A549 (cell line): ENCODE data around the gene RAB18. TPM values are rescaled to one million over a fixed set of nuclear protein-coding genes. Genes with fewer than 3 reads are reported as not detected.

Source experiments
- ATAC-seq, 2 experiments: fragments of 200-7000 bp in 1 of 2; fragments of >200 bp in 1 of 2; cut with Nextera tagmentation in 1 of 2; cut with Tn5 transposase in 1 of 2; 3 replicates each; pipeline versions ENCODE4 v1.8.0 to v1.9.1; 2018 to 2020; ENCODE audit warnings: mild to moderate bottlenecking in 1 of 2, moderate library complexity in 1 of 2
- CTCF ChIA-PET: fragments of 300-600 bp; sonication (Branson Sonifier 250); formaldehyde crosslinking; extraction: SDS; loops from one replicate; lab custom pipeline; 2021; ENCODE audit warnings: antibody characterized with exemption, inconsistent platforms; lab: Yijun Ruan, JAX
- POLR2A ChIA-PET: fragments of 350-600 bp; formaldehyde crosslinking; extraction: SDS; loops from one replicate; lab custom pipeline; 2021; ENCODE audit warnings: antibody characterized with exemption, inconsistent platforms; lab: Yijun Ruan, JAX
- DNase-seq, 2 experiments: peaks; one replicate each; pipeline versions ENCODE4 v3.0.0 to v3.0.0-alpha.2; 2011 to 2016; ENCODE audit warnings: low read depth in 1 of 2, low spot score in 1 of 2
- FAIRE-seq: peaks from 2 replicates; lab custom pipeline; 2011; peaks lifted over from hg19 to GRCh38; lab: Jason Lieb, UNC
- H3K27ac ChIP-seq, 2 experiments: fragments of >200 bp; sonication (Bioruptor Twin); formaldehyde crosslinking; 3 replicates each; pipeline ENCODE4 v1.5.1; 2016 to 2017
- H3K4me1 ChIP-seq: fragments of >200 bp; sonication (Bioruptor Twin); formaldehyde crosslinking; 3 replicates; pipeline ENCODE4 v1.6.1; 2016
- H3K4me2 ChIP-seq: fragments of >200 bp; sonication (Bioruptor Twin); formaldehyde crosslinking; 3 replicates; pipeline ENCODE4 v1.6.1; 2016
- H3K4me3 ChIP-seq: fragments of >200 bp; sonication (Bioruptor Twin); formaldehyde crosslinking; 3 replicates; pipeline ENCODE4 v1.5.1; 2016
- H3K9me3 ChIP-seq: fragments of >200 bp; sonication (Bioruptor Twin); formaldehyde crosslinking; 3 replicates; pipeline ENCODE4 v1.6.1; 2016
- CEBPB ChIP-seq, 2 experiments: fragments of >200 bp in 1 of 2; sonication (Bioruptor Twin) in 1 of 2; formaldehyde crosslinking in 1 of 2; IDR thresholded peaks; 2 replicates each; pipeline ENCODE4 v1.6.1; 2012 to 2016
- EHF ChIP-seq: fragments of 250-450 bp; sonication (Bioruptor Pico); IDR thresholded peaks from 2 replicates; pipeline ENCODE4 v1.5.0; 2020; ENCODE audit warnings: mild to moderate bottlenecking
- EHMT2 ChIP-seq: fragments of 200-600 bp; sonication (generic); IDR thresholded peaks from 2 replicates; pipeline ENCODE4 v1.6.1; 2016; ENCODE audit warnings: antibody characterized with exemption, low read depth, mild to moderate bottlenecking, moderate library complexity
- FOXS1 ChIP-seq: fragments of 250-450 bp; sonication (Bioruptor Pico); IDR thresholded peaks from 2 replicates; pipeline ENCODE4 v1.5.0; 2020; ENCODE audit warnings: mild to moderate bottlenecking, moderate library complexity
- GATA3 ChIP-seq: IDR thresholded peaks from 2 replicates; pipeline ENCODE4 v1.6.1; 2012; ENCODE audit warnings: borderline replicate concordance
- JUNB ChIP-seq: fragments of >200 bp; sonication (Bioruptor Twin); formaldehyde crosslinking; IDR thresholded peaks from 2 replicates; pipeline ENCODE4 v1.6.1; 2016
- KDM5A ChIP-seq: fragments of 200-600 bp; sonication (generic); IDR thresholded peaks from 2 replicates; pipeline ENCODE4 v1.6.1; 2016; ENCODE audit warnings: antibody characterized with exemption, mild to moderate bottlenecking
- MAZ ChIP-seq: fragments of 150-350 bp; IDR thresholded peaks from 2 replicates; pipeline ENCODE4 v1.6.1; 2014; ENCODE audit warnings: antibody characterized with exemption, low read depth, low read length, borderline replicate concordance
- NR3C1 ChIP-seq: fragments of >200 bp; sonication (Bioruptor Twin); formaldehyde crosslinking; IDR thresholded peaks from 3 replicates; pipeline ENCODE4 v1.6.1; 2017
- POLR2A ChIP-seq: IDR thresholded peaks from 2 replicates; pipeline ENCODE4 v1.6.1; 2012; ENCODE audit warnings: mild to moderate bottlenecking, low read length
- POLR2AphosphoS2 ChIP-seq: conservative IDR thresholded peaks from 2 replicates; pipeline ENCODE4 v1.6.1; 2012; ENCODE audit warnings: low read length, improper control_type of control experiment, inconsistent platforms
- RAD21 ChIP-seq, 2 experiments: fragments of >200 bp in 1 of 2; sonication (Bioruptor Twin) in 1 of 2; formaldehyde crosslinking in 1 of 2; IDR thresholded peaks in 1 of 2; conservative IDR thresholded peaks in 1 of 2; 2 replicates in 1 of 2; 3 replicates in 1 of 2; pipeline ENCODE4 v1.6.1; 2012 to 2018; ENCODE audit warnings: inconsistent platforms in 1 of 2
- RNF2 ChIP-seq: fragments of 200-600 bp; sonication (generic); IDR thresholded peaks from 2 replicates; pipeline ENCODE4 v1.6.1; 2016; ENCODE audit warnings: low read depth, mild to moderate bottlenecking, antibody characterized with exemption, moderate library complexity, borderline replicate concordance
- SMC3 ChIP-seq: fragments of >200 bp; sonication (Bioruptor Twin); formaldehyde crosslinking; IDR thresholded peaks from 3 replicates; pipeline ENCODE4 v1.6.1; 2018; ENCODE audit warnings: inconsistent platforms
- ZFP36 ChIP-seq: fragments of 450-650 bp; IDR thresholded peaks from 2 replicates; pipeline ENCODE4 v1.6.1; 2014; ENCODE audit warnings: borderline replicate concordance; ENCODE audit not compliant: partially characterized antibody
- ZSCAN20 ChIP-seq: fragments of 250-450 bp; sonication (Bioruptor Pico); IDR thresholded peaks from 2 replicates; pipeline ENCODE4 v1.8.0; 2022; ENCODE audit warnings: mild to moderate bottlenecking, moderate library complexity
- WGBS: methylation state at CpG from one replicate; pipeline ENCODE4 v1.1.6; 2017; ENCODE audit errors: missing lambda C conversion rate; 5-methylcytosine and 5-hydroxymethylcytosine counted together
- polyA plus RNA-seq, 4 experiments: library from polyadenylated mRNA; depleted of rRNA in 3 of 4; stranded (reverse); fragments of >200 nt; fragmentation: RNase III in 1 of 4; extraction: RNeasy Plus Mini Kit Qiagen cat#74134 plus additional on column Dnase treatment in 1 of 4; gene quantifications; 2 replicates in 3 of 4; 3 replicates in 1 of 4; pipeline ENCODE4 v1.2.3, GENCODE V29; 2011 to 2017
- TF ChIP-seq, protein P1 (sequence below): fragments of 200-600 bp; sonication (generic); IDR thresholded peaks from 2 replicates; pipeline ENCODE4 v1.6.1; 2016; ENCODE audit warnings: antibody characterized with exemption, mild to moderate bottlenecking, moderate library complexity
- TF ChIP-seq, protein P2 (sequence below): fragments of >200 bp; sonication (Bioruptor Twin); formaldehyde crosslinking; IDR thresholded peaks from 3 replicates; pipeline ENCODE4 v1.6.1; 2016
- TF ChIP-seq, protein P3 (sequence below): IDR thresholded peaks from 2 replicates; pipeline ENCODE4 v1.6.1; 2012
- TF ChIP-seq, protein P4 (sequence below): fragments of >200 bp; sonication (Bioruptor Twin); formaldehyde crosslinking; IDR thresholded peaks from 3 replicates; pipeline ENCODE4 v1.5.1; 2016

RAB18 gene
- polyA plus RNA-seq, 2 of the 4 experiments (the other 2 are of a cell fraction): 81.4 to 131 TPM

DNA sequence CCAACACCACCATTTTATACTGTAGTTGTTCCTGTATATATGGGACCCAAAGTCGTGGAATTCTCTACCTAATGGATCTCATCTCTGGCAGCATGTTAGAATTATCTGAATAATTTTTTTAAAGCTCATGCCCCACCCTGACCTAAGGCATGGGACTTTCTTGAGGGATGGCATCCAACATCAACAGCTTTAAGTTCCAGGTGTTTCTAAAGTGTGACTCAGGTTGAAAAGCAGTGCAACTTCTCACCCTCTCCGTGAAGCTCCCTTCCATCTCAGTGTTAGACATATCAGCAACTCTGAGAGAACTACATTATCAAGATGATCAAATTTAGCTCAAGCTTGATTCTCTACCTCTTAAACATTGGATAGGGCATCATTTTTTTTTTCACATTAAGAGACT lies 18.1 kb upstream of the RAB18 start (continued):
- TF ChIP-seq, protein P1, sequence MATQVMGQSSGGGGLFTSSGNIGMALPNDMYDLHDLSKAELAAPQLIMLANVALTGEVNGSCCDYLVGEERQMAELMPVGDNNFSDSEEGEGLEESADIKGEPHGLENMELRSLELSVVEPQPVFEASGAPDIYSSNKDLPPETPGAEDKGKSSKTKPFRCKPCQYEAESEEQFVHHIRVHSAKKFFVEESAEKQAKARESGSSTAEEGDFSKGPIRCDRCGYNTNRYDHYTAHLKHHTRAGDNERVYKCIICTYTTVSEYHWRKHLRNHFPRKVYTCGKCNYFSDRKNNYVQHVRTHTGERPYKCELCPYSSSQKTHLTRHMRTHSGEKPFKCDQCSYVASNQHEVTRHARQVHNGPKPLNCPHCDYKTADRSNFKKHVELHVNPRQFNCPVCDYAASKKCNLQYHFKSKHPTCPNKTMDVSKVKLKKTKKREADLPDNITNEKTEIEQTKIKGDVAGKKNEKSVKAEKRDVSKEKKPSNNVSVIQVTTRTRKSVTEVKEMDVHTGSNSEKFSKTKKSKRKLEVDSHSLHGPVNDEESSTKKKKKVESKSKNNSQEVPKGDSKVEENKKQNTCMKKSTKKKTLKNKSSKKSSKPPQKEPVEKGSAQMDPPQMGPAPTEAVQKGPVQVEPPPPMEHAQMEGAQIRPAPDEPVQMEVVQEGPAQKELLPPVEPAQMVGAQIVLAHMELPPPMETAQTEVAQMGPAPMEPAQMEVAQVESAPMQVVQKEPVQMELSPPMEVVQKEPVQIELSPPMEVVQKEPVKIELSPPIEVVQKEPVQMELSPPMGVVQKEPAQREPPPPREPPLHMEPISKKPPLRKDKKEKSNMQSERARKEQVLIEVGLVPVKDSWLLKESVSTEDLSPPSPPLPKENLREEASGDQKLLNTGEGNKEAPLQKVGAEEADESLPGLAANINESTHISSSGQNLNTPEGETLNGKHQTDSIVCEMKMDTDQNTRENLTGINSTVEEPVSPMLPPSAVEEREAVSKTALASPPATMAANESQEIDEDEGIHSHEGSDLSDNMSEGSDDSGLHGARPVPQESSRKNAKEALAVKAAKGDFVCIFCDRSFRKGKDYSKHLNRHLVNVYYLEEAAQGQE: no peak
- TF ChIP-seq NR3C1: no peak
- no peak for TF ChIP-seq KDM5A
- TF ChIP-seq, protein P2, sequence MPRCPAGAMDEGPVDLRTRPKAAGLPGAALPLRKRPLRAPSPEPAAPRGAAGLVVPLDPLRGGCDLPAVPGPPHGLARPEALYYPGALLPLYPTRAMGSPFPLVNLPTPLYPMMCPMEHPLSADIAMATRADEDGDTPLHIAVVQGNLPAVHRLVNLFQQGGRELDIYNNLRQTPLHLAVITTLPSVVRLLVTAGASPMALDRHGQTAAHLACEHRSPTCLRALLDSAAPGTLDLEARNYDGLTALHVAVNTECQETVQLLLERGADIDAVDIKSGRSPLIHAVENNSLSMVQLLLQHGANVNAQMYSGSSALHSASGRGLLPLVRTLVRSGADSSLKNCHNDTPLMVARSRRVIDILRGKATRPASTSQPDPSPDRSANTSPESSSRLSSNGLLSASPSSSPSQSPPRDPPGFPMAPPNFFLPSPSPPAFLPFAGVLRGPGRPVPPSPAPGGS: no peak
- no peak for TF ChIP-seq EHF

DNA sequence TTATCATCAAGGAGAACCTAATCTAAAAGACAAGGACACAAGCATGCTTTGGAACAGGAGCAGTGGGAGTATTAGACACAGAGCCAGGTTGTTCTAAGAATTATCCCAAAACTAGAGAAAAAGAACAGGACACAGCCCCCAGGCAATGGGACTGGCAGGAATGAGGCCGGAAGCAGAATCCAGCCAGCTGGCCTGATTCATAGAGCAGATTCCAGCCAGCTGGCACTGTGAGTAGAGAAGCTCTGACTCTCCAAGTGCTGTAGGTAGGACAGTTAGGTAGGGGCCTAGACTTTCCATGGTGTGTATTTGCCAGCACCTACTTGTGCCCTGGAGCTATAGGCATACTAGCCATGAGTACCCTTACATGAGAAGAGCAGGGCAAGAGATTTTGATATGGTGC lies 13.3 kb upstream of the RAB18 start:
- FAIRE-seq: no peak
- peaks cover 5% of the 10 kb centered on the region; the same call in 2 of the 3 replicates for H3K9me3 ChIP-seq
- no peak overlapping the region for H3K27ac ChIP-seq
- CTCF ChIA-PET: interaction anchor here (0.6 kb wide), 1 partner anchor 555 kb away, joined by 3 read pairs; no protein-coding TSS in a partner anchor
- POLR2A ChIA-PET: no interaction called here
- 5% methylated on average over 1 of the region's 1 CpG for WGBS
- H3K4me1 ChIP-seq: no peaks in the 10 kb centered on the region
- ATAC-seq: no peak
- DNase-seq: no peak
- TF ChIP-seq CEBPB (IDR thresholded peaks at IDR 0.05): no peak
- TF ChIP-seq SMC3: no peak
- TF ChIP-seq ZSCAN20 (CRISPR knock-in tag): no peak
- no peak for TF ChIP-seq JUNB
- TF ChIP-seq GATA3: no peak
- TF ChIP-seq, protein P3, sequence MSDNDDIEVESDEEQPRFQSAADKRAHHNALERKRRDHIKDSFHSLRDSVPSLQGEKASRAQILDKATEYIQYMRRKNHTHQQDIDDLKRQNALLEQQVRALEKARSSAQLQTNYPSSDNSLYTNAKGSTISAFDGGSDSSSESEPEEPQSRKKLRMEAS: no peak
- H3K4me2 ChIP-seq: no peak overlapping the region
- H3K4me3 ChIP-seq: no peak overlapping the region

DNA sequence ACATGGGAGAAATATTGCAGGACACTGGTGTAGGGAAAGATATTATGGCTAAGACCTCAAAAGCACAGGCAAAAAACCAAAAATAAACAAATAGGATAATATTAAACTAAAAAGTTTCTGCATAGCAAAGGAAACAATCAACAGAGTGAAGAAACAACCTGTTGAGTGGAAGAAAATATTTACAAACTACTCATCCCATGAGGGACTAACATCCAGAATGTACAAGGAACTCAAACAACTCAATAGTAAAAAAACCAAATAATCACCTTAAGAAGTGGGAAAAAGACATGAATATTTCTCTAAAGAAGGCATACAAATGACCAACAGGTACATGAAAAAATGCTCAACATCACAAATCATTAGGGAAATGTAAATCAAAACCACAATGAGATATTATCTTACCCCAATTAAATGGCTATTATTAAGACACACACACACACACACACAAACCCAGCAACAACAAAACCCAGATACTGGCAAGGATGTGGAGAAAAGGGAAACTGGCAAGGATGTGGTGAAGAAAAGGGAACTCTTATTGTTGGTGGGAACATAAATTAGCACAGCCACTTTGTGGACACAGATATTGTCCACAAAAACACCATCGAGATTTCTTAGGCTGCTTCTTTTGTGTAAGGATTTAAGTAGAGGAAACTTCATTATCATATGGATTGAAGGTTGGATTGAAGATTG lies 9.8 kb upstream of the RAB18 start:
- no peak overlapping the region for H3K4me2 ChIP-seq
- ChIA-PET POLR2A (no interaction called here), CTCF (no interaction called here)
- H3K4me1 ChIP-seq: no peaks in the 10 kb centered on the region
- no peak for FAIRE-seq
- H3K9me3 ChIP-seq: peaks cover 7% of the 10 kb centered on the region; the same call in 2 of the 3 replicates
- DNase-seq: no peak
- no peak overlapping the region for H3K4me3 ChIP-seq
- TF ChIP-seq POLR2A: no peak
- TF ChIP-seq POLR2AphosphoS2: no peak
- TF ChIP-seq JUNB: no peak
- no peak for TF ChIP-seq ZFP36
- TF ChIP-seq EHMT2: no peak
- TF ChIP-seq, protein P4, sequence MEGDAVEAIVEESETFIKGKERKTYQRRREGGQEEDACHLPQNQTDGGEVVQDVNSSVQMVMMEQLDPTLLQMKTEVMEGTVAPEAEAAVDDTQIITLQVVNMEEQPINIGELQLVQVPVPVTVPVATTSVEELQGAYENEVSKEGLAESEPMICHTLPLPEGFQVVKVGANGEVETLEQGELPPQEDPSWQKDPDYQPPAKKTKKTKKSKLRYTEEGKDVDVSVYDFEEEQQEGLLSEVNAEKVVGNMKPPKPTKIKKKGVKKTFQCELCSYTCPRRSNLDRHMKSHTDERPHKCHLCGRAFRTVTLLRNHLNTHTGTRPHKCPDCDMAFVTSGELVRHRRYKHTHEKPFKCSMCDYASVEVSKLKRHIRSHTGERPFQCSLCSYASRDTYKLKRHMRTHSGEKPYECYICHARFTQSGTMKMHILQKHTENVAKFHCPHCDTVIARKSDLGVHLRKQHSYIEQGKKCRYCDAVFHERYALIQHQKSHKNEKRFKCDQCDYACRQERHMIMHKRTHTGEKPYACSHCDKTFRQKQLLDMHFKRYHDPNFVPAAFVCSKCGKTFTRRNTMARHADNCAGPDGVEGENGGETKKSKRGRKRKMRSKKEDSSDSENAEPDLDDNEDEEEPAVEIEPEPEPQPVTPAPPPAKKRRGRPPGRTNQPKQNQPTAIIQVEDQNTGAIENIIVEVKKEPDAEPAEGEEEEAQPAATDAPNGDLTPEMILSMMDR: no peak
- TF ChIP-seq FOXS1 (CRISPR knock-in tag): no peak
- TF ChIP-seq RNF2: no peak
- no peak for TF ChIP-seq RAD21 (conservative IDR thresholded peaks at IDR 0.05 in 1 of 2, IDR thresholded peaks at IDR 0.05 in 1 of 2)
- no peak for TF ChIP-seq MAZ
- no peak for TF ChIP-seq EHF
- H3K27ac ChIP-seq: no peak overlapping the region
- 0% methylated on average over 1 of the region's 1 CpG for WGBS
- ATAC-seq: no peak
